ENCODE results near the gene AVPR2.

GRCh38 chrX:153881281-153881680 is 23.2 kb upstream of the AVPR2 start:
- TF ChIP-seq, protein P1, sequence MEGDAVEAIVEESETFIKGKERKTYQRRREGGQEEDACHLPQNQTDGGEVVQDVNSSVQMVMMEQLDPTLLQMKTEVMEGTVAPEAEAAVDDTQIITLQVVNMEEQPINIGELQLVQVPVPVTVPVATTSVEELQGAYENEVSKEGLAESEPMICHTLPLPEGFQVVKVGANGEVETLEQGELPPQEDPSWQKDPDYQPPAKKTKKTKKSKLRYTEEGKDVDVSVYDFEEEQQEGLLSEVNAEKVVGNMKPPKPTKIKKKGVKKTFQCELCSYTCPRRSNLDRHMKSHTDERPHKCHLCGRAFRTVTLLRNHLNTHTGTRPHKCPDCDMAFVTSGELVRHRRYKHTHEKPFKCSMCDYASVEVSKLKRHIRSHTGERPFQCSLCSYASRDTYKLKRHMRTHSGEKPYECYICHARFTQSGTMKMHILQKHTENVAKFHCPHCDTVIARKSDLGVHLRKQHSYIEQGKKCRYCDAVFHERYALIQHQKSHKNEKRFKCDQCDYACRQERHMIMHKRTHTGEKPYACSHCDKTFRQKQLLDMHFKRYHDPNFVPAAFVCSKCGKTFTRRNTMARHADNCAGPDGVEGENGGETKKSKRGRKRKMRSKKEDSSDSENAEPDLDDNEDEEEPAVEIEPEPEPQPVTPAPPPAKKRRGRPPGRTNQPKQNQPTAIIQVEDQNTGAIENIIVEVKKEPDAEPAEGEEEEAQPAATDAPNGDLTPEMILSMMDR (IDR thresholded peaks at IDR 0.05), result no peak
- TF ChIP-seq POLR2A (IDR thresholded peaks at IDR 0.05), result no peak
- TF ChIP-seq EP300 (IDR thresholded peaks at IDR 0.05), result no peak
